Stimulated activated CD4-positive, alpha-beta T cell treated with anti-CD3 and anti-CD28 coated beads, Interleukin-2, amount 100 ng/mL, for 24 hours (primary cell): ENCODE measurements around the gene NPPB.
A peak's percentile ranks its signal among the peaks of the same experiment; 100 is the strongest.

Experiments
- DNase-seq, 2 donors: peaks; one replicate each; pipeline ENCODE4 v3.0.0-alpha.2; 2020

Gene NPPB

GRCh38 chr1:11880911-11881748, 22.4 kb upstream of the NPPB start:
- no peak for DNase-seq

- no peak for DNase-seq
Measured at GRCh38 chr1:11880181-11880575, 21.4 kb upstream of the NPPB start.

GRCh38 chr1:11879311-11880180, 20.8 kb upstream of the NPPB start:
- DNase-seq = no peak

GRCh38 chr1:11878891-11879190, 20.1 kb upstream of the NPPB start:
- DNase-seq = no peak

- DNase-seq = no peak
Measured at GRCh38 chr1:11878081-11878890, 19.5 kb upstream of the NPPB start.

- DNase-seq = no peak
Measured at GRCh38 chr1:11877074-11877473, 18.3 kb upstream of the NPPB start.

- DNase-seq = no peak
Measured at GRCh38 chr1:11875094-11875493, 16.3 kb upstream of the NPPB start.

- DNase-seq = no peak
Measured at GRCh38 chr1:11874624-11875023, 15.9 kb upstream of the NPPB start.

- no peak for DNase-seq
Measured at GRCh38 chr1:11874258-11874562, 15.5 kb upstream of the NPPB start.

GRCh38 chr1:11873395-11874257, 14.9 kb upstream of the NPPB start:
- no peak for DNase-seq

GRCh38 chr1:11872545-11872944, 13.8 kb upstream of the NPPB start:
- DNase-seq = no peak

- DNase-seq = no peak
Measured at GRCh38 chr1:11869650-11870207, 11.0 kb upstream of the NPPB start.

GRCh38 chr1:11869104-11869503, 10.4 kb upstream of the NPPB start:
- no peak for DNase-seq

GRCh38 chr1:11868331-11868980, 9.7 kb upstream of the NPPB start:
- DNase-seq = no peak

- no peak for DNase-seq
Measured at GRCh38 chr1:11862890-11863289, 4.1 kb upstream of the NPPB start.

- no peak for DNase-seq
Measured at GRCh38 chr1:11860587-11860986, 1.8 kb upstream of the NPPB start.

- DNase-seq = no peak
Measured at GRCh38 chr1:11860083-11860482, 1.3 kb upstream of the NPPB start.

- DNase-seq = peak; percentile 68 to 71
Measured at GRCh38 chr1:11858968-11859871, 475 bp upstream of the NPPB start.

GRCh38 chr1:11858158-11858557, 587 bp downstream of the NPPB start:
- no peak for DNase-seq

- no peak for DNase-seq
Measured at GRCh38 chr1:11857164-11857851, 1.4 kb downstream of the NPPB start.
